Natural killer cell treated with Interleukin-12 subunit alpha and Interleukin-12 subunit beta and Interleukin-15 and Interleukin-18, amount 100 ng/mL, for 72 hours (primary cell): ENCODE data around the gene KCNQ2. TPM values are rescaled to one million over a fixed set of nuclear protein-coding genes. Genes with fewer than 3 reads are reported as not detected.

Source experiments
- ATAC-seq, 2 donors: fragments of 150-1000 bp; cut with Tn5 transposase in 1 of 2; sonication (Bioruptor Pico), chemical (Tn5 transposase) in 1 of 2; 2 replicates each; pipeline ENCODE4 v1.10.0; 2021
- DNase-seq: peaks from one replicate; pipeline ENCODE4 v3.0.0; 2022; ENCODE audit warnings: low spot score
- H3K27ac Mint-ChIP-seq, 2 donors: 1 replicate in 1 of 2; 2 replicates in 1 of 2; pipeline ENCODE4 v1.8.0; 2022; ENCODE audit warnings: mixed read lengths in 2 of 2, mild to moderate bottlenecking in 1 of 2, moderate library complexity in 1 of 2
- H3K27me3 Mint-ChIP-seq, 2 donors: 1 replicate in 1 of 2; 2 replicates in 1 of 2; pipeline ENCODE4 v1.8.0; 2022; ENCODE audit warnings: mixed read lengths in 2 of 2
- H3K36me3 Mint-ChIP-seq: one replicate; pipeline ENCODE4 v1.8.0; 2022; ENCODE audit warnings: mixed read lengths
- H3K4me1 Mint-ChIP-seq, 2 donors: 1 replicate in 1 of 2; 2 replicates in 1 of 2; pipeline ENCODE4 v1.8.0; 2022; ENCODE audit warnings: low read depth in 2 of 2, mixed read lengths in 2 of 2, mild to moderate bottlenecking in 1 of 2
- H3K4me3 Mint-ChIP-seq: one replicate; pipeline ENCODE4 v1.8.0; 2022; ENCODE audit warnings: mixed read lengths
- H3K9me3 Mint-ChIP-seq: 2 replicates; pipeline ENCODE4 v1.8.0; 2022; ENCODE audit warnings: mixed read lengths
- total RNA-seq, 2 donors: library from RNA; stranded (reverse); gene quantifications; one replicate each; pipeline ENCODE4 v1.2.3, GENCODE V29; 2022

KCNQ2 gene
- total RNA-seq, 2 donors from 2014 or later = not detected

DNA sequence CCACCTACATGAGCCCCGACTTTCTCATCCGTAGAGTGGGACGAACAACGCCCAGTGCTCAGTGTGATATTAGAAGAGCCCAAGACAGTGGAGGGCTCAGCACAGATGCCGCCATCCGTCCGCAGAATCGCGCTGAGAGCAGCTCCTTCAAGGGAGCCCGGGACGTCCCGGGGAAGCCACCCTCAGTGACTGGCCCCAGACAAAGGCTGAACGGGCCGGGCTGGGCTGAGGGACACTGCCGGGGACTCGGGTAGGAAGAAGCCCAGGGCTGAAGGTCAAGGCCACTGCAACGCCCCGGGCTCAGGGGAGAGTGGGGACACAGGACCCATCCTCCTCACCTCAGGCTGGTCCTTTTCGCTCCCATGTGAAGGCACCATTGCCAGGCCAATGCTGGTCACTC, 98.5 kb downstream of the KCNQ2 start:
- no peaks in the 10 kb centered on the region for H3K9me3 Mint-ChIP-seq
- no peak for DNase-seq
- no peaks in the 10 kb centered on the region for H3K4me1 Mint-ChIP-seq
- H3K27ac Mint-ChIP-seq = no peak overlapping the region
- H3K36me3 Mint-ChIP-seq = no peaks in the 10 kb centered on the region
- H3K4me3 Mint-ChIP-seq = no peak overlapping the region
- H3K27me3 Mint-ChIP-seq = peaks cover 0 to 6% of the 10 kb centered on the region in 2 donors
- ATAC-seq = no peak

DNA sequence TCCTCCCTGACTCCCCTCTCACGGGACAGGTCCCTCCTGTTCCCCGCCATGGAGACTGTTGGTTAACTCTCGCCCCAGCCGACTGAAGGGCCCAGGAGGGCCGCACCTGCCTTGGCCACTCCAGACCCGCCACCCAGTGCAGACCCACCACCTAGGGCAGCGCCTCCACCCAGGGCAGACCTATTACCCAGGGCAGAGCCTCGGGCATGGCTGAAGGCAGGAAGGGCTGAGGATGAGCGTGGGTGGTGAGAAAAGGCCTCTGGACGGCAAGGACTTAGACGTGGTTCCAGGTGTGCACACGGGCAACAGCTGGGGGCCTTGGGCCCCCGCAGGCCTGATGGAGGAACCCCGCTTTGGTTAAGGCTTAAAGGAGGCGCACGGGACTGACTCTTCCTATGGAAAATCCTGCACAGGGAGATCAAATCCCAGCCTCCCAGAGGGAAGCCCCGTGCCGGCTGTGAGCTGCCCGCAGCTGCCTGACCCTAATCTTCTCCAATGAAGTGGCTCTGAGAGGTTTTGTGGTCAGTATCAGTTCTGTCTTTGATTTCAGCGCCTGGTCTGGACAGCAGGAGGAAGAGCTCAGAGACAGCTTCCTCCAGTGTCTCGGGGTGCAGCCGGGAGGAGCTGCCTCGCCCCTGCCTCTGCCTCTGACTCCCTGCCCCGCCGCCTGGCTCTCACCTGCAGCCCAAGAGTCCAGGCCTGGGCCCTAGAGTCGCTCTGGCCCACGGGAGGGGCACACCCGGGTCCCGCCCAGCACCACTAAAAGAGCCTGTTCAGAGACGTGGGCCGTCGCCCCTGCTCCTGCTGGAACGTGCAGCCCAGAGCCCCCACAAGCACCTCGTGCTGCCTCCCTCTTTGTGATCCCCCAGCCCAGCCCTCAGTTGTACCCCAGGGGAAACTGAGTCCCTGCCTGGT, 99.2 kb downstream of the KCNQ2 start:
- no peak overlapping the region for H3K27ac Mint-ChIP-seq
- peaks cover 0 to 3% of the 10 kb centered on the region in 2 donors for H3K27me3 Mint-ChIP-seq
- no peak overlapping the region for H3K4me3 Mint-ChIP-seq
- H3K4me1 Mint-ChIP-seq = no peaks in the 10 kb centered on the region
- ATAC-seq = no peak
- DNase-seq = no peak
- H3K9me3 Mint-ChIP-seq = no peaks in the 10 kb centered on the region
- no peaks in the 10 kb centered on the region for H3K36me3 Mint-ChIP-seq

DNA sequence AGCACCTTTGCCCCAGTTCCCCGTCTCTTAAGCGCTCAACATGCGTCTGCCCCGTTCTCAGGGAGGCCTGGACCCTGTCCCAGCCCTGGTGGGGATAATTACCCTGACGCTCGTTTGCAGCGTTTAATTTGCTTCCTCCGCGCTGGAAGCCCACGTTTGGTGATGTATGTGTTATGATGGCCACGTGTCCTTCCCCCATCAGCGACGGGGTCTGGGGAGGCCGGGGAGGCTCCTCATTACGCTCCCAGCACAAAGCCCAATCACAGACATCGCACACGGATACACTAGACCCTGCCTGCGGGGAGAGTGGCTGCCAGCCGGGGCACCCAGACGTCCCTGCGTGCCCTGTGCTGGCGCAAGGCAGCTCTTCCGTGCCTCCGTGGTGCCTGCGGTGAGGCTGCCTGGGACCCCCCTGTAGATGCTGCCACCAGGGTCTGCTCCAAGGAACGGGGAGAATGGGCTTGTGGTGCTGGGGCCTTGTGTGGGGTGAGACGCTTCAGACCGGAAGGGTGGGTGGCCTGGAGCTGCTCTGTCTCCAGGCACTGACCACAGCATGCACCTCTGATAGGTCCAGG, 101.1 kb downstream of the KCNQ2 start:
- Mint-ChIP-seq H3K4me1 (no peaks in the 10 kb centered on the region), H3K4me3 (no peak overlapping the region), H3K36me3 (no peaks in the 10 kb centered on the region), H3K27ac (no peak overlapping the region), H3K27me3 (no peaks in the 10 kb centered on the region), H3K9me3 (no peaks in the 10 kb centered on the region)
- no peak for ATAC-seq
- no peak for DNase-seq

DNA sequence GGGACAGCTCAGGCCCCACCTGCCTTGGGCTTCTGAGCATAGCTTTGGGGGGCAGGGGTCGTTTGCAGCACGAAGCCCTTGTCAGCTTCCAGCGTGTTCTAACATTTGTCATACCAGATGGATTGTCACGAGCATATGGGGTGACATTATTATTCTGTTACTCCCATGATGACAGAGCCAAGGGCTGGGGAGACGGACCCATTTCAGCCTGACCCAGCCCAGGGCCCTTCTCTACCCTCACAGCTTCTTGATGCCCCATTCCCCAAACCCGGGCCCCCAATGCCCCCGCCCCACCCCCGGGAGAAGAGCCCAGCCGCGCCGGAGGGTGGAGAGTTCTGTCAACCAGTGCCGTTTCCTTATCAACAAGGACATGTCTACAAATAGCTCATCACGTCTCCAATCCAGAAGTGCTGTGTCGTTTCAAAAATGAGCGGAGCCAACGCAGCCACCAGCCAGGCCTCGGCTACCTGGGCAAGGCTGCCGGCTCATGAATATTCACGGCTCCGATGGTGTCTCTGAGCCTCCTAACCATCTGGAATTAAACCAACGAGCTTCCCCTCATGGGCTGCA, 101.8 kb downstream of the KCNQ2 start:
- Mint-ChIP-seq H3K27me3 (no peaks in the 10 kb centered on the region), H3K4me1 (no peaks in the 10 kb centered on the region), H3K27ac (no peak overlapping the region), H3K9me3 (no peaks in the 10 kb centered on the region), H3K4me3 (no peak overlapping the region), H3K36me3 (no peaks in the 10 kb centered on the region)
- ATAC-seq (no peak), DNase-seq (no peak)

DNA sequence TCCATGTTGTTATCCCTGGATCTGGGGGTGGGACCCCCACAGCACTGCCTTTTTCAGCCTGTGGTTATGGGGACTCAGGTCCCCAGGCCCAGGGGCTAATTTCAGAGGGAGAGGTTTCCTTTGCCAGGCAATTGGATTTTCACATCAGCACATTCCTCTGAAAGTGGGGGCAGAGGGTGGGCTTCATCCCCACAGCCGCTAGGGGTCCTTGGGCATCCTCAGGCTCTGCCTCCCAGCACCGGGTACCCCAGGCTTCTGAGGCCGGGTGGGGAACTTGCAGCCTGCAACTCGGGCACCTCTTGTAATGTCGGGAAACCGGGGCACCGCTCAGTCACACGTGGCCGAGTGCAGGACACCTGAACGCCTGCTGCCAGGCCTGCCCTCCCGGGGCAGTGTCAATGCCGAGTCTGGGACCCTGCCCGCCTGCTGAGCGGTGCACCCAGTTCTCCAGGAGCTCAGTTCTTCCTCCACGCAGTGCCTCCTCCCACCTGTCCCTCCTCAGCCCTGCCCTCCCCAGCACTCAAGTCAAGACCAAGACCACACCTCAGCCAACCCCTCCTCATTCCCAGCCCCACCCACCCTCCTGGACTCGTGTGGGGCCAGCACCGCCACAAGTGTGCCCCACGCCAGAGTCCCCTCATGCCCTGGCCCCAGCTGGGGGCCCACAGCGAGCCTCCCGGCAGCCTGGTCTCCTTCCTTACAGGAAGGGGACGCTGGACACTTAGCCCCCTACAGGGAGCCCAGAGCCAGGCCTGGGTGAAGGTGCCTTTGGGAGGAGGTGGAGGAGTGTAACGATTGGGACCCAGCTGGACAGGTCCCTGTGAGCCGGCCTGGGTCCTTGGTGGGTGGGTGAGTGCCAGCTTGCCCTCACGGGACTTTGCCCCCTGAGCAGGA, 102.5 kb downstream of the KCNQ2 start:
- H3K27ac Mint-ChIP-seq = no peak overlapping the region
- no peaks in the 10 kb centered on the region for H3K27me3 Mint-ChIP-seq
- H3K9me3 Mint-ChIP-seq = no peaks in the 10 kb centered on the region
- no peak for ATAC-seq
- no peak for DNase-seq
- no peaks in the 10 kb centered on the region for H3K36me3 Mint-ChIP-seq
- no peaks in the 10 kb centered on the region for H3K4me1 Mint-ChIP-seq
- H3K4me3 Mint-ChIP-seq = no peak overlapping the region

DNA sequence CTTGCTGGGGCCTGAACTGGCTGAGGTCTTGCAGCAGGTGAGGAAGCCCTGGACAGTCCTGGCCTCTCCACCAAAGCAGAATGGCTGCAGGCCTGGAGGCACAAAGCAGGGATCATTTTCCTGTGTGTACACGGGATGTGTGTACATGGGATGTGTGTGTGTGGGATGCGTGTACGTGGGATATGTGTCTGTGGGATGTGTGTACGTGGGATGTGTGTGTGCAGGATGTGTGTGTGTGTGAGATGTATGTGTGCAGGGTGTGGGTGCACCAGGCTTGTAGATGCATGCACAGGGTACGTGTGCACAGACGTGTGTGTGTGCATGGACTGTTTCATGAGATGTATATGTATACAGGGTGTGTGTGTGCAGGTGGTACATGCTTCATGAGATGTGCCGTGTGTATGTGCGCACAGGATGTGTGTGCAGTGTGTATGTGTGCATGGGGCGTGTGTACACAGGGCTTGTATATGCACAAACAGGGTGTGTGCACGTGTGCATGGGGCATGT, 103.4 kb downstream of the KCNQ2 start:
- Mint-ChIP-seq H3K27me3 (no peaks in the 10 kb centered on the region), H3K9me3 (no peaks in the 10 kb centered on the region), H3K36me3 (no peaks in the 10 kb centered on the region), H3K4me1 (no peaks in the 10 kb centered on the region), H3K27ac (no peak overlapping the region), H3K4me3 (no peak overlapping the region)
- DNase-seq (no peak), ATAC-seq (no peak)

DNA sequence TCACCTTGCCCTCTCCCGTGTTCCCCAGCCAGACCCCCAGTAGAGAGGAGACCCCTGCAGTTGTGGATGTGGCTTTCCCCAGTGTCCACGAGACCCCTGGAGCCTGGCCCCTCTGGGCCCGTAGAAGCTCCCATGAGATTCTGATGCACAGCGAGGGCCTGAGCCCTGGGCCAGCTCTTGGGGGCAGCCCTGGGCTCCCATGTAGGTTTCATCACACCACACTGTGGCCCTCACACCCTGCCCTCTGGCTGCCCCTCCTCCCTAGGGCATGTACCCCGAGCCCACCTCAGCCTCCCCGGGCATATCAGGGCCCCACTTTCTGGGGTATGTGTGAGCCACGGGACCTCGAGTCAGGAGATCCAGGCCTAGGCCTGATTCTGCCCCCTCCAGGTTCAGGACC, 104.3 kb downstream of the KCNQ2 start:
- Mint-ChIP-seq H3K9me3 (no peaks in the 10 kb centered on the region), H3K4me1 (no peaks in the 10 kb centered on the region), H3K27me3 (no peaks in the 10 kb centered on the region), H3K27ac (no peak overlapping the region), H3K4me3 (no peak overlapping the region), H3K36me3 (no peaks in the 10 kb centered on the region)
- no peak for DNase-seq
- no peak for ATAC-seq

DNA sequence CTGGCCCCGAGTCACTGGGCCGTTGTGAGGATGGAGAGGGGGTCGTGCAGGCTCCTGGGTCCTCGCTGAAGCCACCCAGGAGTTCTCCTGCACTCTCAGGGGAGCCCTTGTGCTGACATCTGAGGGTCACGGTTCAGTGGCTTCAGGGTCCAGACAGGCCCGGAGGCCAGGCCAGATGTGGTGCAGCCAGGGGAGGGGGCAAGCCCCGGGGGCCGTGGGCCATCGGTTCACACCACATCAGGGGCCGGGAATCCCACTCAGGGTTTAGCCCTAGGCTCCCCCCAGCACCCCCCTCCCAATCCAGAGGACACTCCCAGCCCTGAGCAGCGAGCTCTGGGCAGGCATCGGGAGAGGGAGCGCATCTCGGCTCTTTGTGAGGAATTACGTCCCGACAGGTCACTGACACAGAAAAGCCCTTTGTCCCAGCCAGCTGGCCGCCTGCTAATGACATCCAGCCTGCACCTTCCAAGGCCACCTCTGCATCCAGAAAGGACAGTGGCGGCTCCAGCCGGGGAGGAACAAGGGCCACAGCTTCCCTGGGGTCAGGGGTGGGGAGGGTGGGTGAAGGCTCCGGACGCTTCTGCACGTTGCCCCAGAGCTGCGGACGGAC, 104.9 kb downstream of the KCNQ2 start:
- Mint-ChIP-seq H3K4me1 (no peaks in the 10 kb centered on the region), H3K36me3 (no peaks in the 10 kb centered on the region), H3K27ac (no peak overlapping the region), H3K4me3 (no peak overlapping the region), H3K9me3 (no peaks in the 10 kb centered on the region), H3K27me3 (peaks cover 0 to 5% of the 10 kb centered on the region in 2 donors)
- ATAC-seq (no peak), DNase-seq (no peak)

DNA sequence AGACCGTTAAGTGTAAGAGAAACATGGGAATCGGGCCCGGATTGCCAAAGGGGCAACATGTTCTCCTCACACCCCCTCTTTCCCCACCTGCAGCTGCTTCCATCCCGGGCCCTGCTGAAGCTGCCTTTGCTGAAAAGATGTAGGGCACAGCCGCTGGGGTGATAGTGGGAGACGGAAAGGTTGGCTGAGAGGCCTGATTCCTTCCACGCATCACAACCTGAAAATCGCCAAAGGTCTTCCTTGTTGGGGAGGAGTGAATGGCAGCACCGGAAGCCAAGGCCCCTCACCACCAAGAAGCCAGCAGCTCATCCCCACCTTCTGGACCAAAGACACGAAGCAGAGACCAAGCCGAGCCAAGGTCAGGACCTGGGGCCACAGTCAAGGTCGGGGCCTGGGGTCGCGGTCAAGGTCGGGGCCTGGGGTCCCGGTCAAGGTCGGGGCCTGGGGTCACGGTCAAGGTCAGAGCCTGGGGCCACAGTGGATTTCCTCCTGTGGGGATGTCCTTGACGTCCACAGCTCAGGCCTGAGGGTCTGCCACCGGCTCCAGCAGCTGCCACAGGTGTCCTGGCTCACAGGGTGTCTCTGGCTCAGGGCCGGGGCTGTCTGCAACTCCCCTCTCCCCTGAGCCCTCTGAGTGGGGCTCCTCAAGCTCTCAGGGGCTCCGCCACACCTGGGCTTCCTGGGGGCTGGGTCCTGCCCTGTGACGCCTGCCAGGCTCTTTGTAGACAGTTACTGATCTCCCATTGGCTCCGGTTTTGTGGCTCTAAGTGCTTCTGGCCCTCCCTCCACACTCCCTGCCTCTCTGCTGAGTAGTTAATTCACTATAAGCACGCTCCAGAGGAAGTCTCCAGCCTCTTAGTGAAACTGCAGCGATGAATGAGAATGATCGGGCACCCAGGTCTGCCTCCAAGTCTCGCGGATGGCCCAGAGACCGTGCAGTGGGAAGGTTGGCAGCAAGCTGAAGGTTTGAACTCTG, 105.8 kb downstream of the KCNQ2 start:
- H3K4me3 Mint-ChIP-seq = no peak overlapping the region

DNA sequence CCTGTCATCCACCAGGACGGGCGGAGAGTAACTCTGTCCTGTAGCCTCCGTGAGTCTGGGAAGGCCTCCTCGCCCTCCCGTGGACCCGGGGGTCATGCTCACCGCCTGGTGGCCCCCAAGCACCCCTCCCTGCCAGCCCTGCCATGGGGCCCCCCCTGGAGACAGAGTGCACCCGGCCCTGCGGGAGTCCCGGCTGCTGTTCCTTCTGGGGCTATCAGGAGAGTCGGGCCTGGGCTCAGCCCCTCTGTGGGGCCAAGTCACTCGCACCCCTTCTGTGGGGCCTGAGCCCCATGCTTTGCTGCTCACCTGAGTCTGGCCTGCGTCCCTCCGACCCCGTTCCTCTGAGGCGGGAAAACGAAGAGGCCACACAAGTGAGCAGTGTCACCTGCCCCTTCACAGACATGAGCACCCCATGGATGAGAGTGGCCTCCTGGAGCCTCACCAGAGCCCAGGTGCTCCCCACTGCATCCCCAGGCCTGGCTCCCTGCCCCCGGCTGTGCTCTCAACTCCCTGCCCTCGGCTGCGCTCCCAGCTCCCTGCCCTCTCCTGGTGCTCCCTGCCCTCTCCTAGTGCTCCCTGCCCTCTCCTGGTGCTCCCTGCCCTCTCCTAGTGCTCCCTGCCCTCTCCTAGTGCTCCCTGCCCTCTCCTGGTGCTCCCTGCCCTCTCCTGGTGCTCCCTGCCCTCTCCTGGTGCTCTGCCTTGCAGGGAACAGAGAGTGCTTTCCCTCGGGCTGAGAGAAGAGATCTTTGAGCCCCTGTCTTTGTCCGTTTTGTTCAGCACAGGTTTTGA, 106.7 kb downstream of the KCNQ2 start:
- ATAC-seq (no peak), DNase-seq (no peak)
- Mint-ChIP-seq H3K4me3 (no peak overlapping the region), H3K4me1 (no peaks in the 10 kb centered on the region), H3K27me3 (peaks cover 0 to 7% of the 10 kb centered on the region in 2 donors), H3K27ac (no peak overlapping the region), H3K9me3 (no peaks in the 10 kb centered on the region), H3K36me3 (no peaks in the 10 kb centered on the region)

More for the DNA sequence above, 105.8 kb downstream of the KCNQ2 start:
- H3K27me3 Mint-ChIP-seq = peaks cover 0 to 7% of the 10 kb centered on the region in 2 donors
- no peaks in the 10 kb centered on the region for H3K9me3 Mint-ChIP-seq
- no peak for DNase-seq
- H3K27ac Mint-ChIP-seq = no peak overlapping the region
- no peaks in the 10 kb centered on the region for H3K36me3 Mint-ChIP-seq
- ATAC-seq = no peak
- no peaks in the 10 kb centered on the region for H3K4me1 Mint-ChIP-seq

DNA sequence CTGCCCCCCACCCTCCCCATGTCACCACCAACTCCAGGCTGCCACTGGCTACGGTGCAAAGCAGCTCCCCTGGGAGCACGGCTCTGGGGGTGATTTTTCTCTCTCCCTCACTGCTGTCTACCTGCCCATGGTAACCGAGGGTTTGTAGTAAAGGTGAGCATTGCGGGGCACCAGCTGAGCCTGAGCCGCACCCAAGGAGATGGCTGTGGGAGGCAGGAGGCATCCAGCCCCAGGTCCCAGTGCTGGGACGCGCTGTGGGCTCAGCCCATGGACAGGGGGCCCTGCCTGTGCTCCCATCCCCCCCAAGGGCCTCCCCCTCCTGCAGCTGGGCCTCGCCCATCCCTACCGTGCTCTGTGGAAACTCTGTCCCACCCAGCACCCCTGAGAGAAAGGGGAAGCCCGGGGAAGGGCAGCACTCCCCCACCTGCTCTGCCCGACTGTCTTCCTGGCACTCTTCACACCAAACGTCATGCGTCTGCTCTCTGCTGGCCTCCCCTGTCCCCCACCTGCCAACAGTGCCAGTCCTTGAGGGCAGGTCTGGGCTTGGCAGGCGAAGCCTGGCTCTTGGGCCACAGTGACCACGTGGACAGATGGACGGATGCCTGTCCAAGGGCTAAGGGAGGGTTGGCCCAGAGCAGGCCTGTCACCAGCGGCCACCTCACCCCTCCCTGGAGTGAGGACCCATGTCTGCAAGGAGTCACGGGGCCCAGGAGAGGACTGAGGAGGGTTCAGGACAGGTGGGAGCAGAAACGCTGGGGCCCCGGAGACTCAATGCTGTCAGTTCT, 107.5 kb downstream of the KCNQ2 start:
- H3K27ac Mint-ChIP-seq = no peak overlapping the region

More for the DNA sequence above, 107.5 kb downstream of the KCNQ2 start:
- Mint-ChIP-seq H3K36me3 (no peaks in the 10 kb centered on the region), H3K4me1 (no peaks in the 10 kb centered on the region), H3K9me3 (no peaks in the 10 kb centered on the region), H3K4me3 (no peak overlapping the region), H3K27me3 (peaks cover 0 to 7% of the 10 kb centered on the region in 2 donors)
- ATAC-seq = peak in 1 of 2 donors; percentile 29
- no peak for DNase-seq
